Measurements from ENCODE around the gene C19orf81. TPM values are rescaled to one million over a fixed set of nuclear protein-coding genes. Genes with fewer than 3 reads are reported as not detected.
A peak's percentile ranks its signal among the peaks of the same experiment; 100 is the strongest.

The C19orf81 gene
- total RNA-seq, 1 donor from 2014 or later, result 9.6 TPM

- DNase-seq (ENCODE audit: low read depth), result no peak
- TF ChIP-seq, protein P1, sequence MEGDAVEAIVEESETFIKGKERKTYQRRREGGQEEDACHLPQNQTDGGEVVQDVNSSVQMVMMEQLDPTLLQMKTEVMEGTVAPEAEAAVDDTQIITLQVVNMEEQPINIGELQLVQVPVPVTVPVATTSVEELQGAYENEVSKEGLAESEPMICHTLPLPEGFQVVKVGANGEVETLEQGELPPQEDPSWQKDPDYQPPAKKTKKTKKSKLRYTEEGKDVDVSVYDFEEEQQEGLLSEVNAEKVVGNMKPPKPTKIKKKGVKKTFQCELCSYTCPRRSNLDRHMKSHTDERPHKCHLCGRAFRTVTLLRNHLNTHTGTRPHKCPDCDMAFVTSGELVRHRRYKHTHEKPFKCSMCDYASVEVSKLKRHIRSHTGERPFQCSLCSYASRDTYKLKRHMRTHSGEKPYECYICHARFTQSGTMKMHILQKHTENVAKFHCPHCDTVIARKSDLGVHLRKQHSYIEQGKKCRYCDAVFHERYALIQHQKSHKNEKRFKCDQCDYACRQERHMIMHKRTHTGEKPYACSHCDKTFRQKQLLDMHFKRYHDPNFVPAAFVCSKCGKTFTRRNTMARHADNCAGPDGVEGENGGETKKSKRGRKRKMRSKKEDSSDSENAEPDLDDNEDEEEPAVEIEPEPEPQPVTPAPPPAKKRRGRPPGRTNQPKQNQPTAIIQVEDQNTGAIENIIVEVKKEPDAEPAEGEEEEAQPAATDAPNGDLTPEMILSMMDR (conservative IDR thresholded peaks at IDR 0.05; ENCODE audit: low read depth, low read length), result peak; percentile 48
- peak overlapping the region; percentile 71 for H3K4me3 ChIP-seq (ENCODE audit: low read depth, low read length)
Measured at GRCh38 chr19:50703915-50704796, 54.9 kb downstream of the C19orf81 start.

DNA sequence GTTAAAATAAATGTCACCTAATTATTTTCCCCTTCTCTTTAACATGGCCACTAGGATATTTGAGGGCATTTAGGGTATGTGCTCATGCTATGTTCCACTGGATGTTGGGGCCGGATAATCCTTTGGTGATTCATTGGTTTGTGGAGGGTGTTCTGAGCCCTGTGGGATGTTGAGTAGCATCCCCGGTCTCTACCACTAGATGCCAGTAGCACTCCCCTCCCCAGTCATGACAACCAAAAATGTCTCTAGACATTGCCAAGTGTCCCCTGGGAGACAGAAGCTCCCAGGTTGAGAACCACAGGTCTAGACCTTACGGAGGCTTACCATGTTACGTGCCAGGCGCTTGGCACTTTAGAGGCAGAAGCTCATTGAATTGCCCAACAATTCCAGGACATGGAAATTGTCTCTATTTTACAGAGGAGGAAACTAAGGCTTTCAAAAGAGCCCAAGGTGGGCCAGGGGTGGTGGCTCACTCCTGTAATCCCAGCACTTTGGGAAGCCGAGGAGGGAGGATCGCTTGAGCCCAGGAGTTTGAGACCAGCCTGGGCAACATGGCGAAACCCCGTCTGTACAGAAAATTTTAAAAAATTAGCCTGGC, 56.3 kb downstream of the C19orf81 start:
- DNase-seq (ENCODE audit: low read depth), result no peak
- H3K4me3 ChIP-seq (ENCODE audit: low read depth, low read length), result no peak overlapping the region
- TF ChIP-seq, protein P1 (conservative IDR thresholded peaks at IDR 0.05; ENCODE audit: low read depth, low read length), result peak; percentile 86

DNA sequence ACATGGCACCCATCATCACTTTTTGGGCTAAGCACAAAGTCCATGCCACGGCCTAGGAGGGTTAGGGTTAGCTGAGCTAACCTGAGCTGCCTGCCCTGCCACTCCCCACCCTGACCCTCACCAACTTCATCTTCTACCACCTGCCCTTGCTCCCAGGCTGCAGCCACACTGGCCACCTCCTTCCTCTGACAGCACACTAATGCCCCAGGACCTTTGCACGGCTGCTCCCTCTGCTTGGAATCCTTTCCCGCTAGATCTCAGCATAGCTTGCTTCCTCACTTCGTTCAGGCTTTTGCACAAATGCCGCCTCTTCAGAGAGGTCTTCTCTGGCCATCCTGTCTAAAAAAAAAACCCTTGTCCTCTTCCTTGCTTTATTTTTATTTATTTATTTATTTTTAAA, 57.1 kb downstream of the C19orf81 start:
- no peak overlapping the region for H3K4me3 ChIP-seq (ENCODE audit: low read depth, low read length)
- TF ChIP-seq, protein P1 (conservative IDR thresholded peaks at IDR 0.05; ENCODE audit: low read depth, low read length), result no peak
- no peak for DNase-seq (ENCODE audit: low read depth)

GRCh38 chr19:50708179-50708879, 59.1 kb downstream of the C19orf81 start:
- DNase-seq (ENCODE audit: low read depth), result no peak
- TF ChIP-seq, protein P1 (conservative IDR thresholded peaks at IDR 0.05; ENCODE audit: low read depth, low read length), result no peak
- H3K4me3 ChIP-seq (ENCODE audit: low read depth, low read length), result no peak overlapping the region

Other genes starting within 250 kb of the C19orf81 start
- not detected in 2 replicates for gene SPIB, start 230.5 kb upstream of the C19orf81 start, total RNA-seq
- gene MYBPC2, start 216.6 kb upstream of the C19orf81 start, total RNA-seq, result not detected in 2 replicates
- gene EMC10, start 172.9 kb upstream of the C19orf81 start, total RNA-seq, result 123 and 185 TPM in 2 replicates
- gene GARIN5A, start 172.6 kb upstream of the C19orf81 start, total RNA-seq, result 0.69 and 2.2 TPM in 2 replicates
- 16.1 and 36.4 TPM in 2 replicates for gene JOSD2, start 138.3 kb upstream of the C19orf81 start, total RNA-seq
- not detected in 2 replicates for gene ASPDH, start 135.5 kb upstream of the C19orf81 start, total RNA-seq
- gene LRRC4B, start 81.0 kb upstream of the C19orf81 start, total RNA-seq, result 0.07 and 0.69 TPM in 2 replicates
- 0.58 TPM in 1 of 2 replicates, not detected in the other for gene SYT3, start 9.6 kb upstream of the C19orf81 start, total RNA-seq
- 0.29 TPM in 1 of 2 replicates, not detected in the other for gene SHANK1, start 70.4 kb downstream of the C19orf81 start, total RNA-seq
- 2.8 and 12.7 TPM in 2 replicates for gene CLEC11A, start 73.9 kb downstream of the C19orf81 start, total RNA-seq
- not detected in 2 replicates for gene GPR32, start 121.0 kb downstream of the C19orf81 start, total RNA-seq
- gene ACP4, start 141.0 kb downstream of the C19orf81 start, total RNA-seq, result not detected in 2 replicates
- gene KLK1, start 174.3 kb downstream of the C19orf81 start, total RNA-seq, result 5.0 TPM in 1 of 2 replicates, not detected in the other
- not detected in 2 replicates for gene KLK15, start 184.1 kb downstream of the C19orf81 start, total RNA-seq
- not detected in 2 replicates for gene KLK3, start 205.5 kb downstream of the C19orf81 start, total RNA-seq
- gene KLK2, start 224.0 kb downstream of the C19orf81 start, total RNA-seq, result not detected in 2 replicates

Data from epithelial cell of proximal tubule (primary cell).